GM18861 (cell line): ENCODE data around the gene CYP26A1.

Experiments used
- ATAC-seq: cut with Tn5 transposase; IDR thresholded peaks from one replicate; pipeline ENCODE4 v1.9.1; 2021; ENCODE audit not compliant: unreplicated experiment

The CYP26A1 gene

DNA sequence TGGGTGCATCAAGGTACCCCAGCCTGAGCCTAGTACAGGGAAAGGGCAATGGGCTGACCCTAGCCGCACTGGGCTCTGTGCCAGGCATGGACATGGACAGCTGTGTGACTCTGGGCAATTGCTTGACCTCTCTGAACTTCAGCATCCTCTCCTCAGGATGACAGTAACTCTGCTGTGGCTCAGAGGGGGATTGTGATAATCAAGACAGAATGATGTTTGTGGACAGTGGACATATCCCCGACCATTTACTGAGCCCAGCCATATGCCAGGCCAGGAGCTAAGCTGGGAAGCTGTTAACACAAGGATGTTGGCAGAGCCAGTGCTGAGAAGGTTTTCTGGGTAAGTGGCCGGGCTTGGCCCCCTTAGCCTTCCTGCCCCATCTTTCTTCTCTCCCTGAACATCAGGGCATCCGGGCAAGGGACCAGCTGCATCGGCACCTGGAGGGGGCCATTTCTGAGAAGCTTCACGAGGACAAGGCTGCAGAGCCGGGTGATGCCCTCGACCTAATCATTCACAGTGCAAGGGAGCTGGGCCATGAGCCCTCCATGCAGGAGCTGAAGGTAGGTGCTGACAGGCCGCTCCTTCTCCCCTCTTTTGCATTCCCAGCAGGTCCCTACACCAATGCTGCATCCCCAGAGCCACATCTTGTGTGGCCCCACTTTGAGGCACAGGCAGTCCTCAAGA lies 9.6 kb upstream of the CYP26A1 start:
- no peak for ATAC-seq

DNA sequence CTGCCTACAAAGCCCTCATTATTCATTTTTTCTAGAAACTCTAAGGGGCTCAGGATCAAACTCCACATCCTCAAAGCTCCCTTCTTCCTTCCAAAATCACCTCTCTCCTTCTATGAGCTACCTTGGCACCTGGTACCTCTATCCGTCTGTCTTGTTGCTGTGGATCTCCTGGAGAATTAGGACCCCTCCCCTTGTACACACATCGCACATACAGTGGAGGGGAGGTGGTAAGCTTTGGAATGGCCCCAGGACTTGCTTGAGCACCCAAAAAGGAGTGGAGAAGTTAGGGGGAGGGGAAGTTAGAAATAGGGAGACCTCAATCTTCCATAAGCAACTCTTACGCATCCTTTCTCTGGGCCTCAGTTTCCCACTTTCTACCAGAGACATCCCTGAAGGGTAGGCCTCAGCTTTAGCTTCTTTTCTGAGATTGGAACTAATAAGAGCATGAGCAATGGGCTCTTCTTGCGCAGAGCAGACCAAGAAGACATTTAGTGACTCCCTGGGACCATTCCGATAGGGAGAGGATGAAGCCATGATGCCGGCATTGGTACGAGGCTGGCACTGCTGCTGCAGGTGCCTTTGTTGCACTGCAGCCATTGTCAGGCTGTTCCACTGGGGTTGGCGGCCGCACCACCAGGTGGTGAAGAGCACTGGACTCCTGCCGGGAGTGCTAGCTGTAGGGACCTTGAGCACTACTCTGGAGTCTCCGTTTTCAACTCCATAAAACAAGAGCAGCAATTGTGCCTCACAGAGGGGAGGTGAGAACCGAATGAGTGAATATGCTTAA lies 8.6 kb upstream of the CYP26A1 start:
- ATAC-seq = no peak

DNA sequence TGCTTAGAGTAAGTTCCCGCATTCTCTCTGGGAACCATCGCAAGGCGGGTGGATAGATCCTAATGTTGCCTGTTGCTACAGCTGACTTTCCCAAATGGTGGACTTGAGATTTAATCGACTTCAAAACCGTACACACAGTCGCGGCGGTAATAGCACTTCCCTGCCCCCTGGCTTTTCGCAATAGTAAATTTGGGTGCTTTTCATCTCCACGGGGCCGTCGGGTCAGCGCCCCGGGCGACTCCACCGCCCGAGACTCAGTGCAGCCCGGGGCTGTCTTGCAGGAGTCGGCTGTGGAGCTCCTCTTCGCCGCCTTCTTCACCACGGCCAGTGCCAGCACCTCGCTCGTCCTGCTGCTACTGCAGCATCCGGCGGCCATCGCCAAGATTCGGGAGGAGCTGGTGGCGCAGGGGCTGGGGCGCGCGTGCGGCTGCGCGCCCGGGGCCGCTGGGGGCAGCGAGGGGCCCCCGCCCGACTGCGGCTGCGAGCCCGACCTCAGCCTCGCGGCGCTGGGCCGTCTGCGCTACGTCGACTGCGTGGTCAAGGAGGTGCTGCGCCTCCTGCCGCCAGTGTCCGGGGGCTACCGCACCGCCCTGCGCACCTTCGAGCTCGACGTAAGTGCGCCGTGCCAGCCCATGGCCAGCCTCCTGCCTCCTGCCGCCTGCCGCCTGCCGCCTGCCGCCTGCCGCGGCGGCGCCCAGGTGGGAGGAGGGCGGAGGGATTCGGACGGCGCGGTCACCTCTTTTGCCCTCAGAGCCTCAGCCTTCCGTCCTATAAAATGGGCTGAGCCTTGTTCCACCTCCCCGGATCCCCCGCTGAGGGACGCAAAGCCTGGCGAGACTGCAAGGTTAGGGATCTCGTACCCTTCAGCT lies 7.8 kb upstream of the CYP26A1 start:
- ATAC-seq = no peak

DNA sequence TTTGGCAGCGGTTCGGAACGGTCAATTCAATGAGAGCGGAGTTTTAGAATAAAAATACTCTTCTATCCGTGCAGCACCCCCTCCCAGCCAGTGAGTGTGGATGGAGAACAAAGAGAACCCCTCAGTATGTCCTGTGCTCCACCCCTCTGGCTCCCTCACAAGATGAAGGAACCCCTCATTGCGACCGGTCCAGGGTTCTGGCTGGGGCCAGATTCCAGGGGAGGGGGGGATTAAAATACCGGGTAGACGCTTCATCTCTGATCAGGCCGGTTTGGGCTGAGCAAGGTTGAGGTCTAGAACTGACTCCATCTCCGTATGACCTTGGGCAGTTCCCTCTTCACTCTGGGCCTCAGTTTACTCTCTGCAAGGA lies 7.2 kb upstream of the CYP26A1 start:
- ATAC-seq = no peak

DNA sequence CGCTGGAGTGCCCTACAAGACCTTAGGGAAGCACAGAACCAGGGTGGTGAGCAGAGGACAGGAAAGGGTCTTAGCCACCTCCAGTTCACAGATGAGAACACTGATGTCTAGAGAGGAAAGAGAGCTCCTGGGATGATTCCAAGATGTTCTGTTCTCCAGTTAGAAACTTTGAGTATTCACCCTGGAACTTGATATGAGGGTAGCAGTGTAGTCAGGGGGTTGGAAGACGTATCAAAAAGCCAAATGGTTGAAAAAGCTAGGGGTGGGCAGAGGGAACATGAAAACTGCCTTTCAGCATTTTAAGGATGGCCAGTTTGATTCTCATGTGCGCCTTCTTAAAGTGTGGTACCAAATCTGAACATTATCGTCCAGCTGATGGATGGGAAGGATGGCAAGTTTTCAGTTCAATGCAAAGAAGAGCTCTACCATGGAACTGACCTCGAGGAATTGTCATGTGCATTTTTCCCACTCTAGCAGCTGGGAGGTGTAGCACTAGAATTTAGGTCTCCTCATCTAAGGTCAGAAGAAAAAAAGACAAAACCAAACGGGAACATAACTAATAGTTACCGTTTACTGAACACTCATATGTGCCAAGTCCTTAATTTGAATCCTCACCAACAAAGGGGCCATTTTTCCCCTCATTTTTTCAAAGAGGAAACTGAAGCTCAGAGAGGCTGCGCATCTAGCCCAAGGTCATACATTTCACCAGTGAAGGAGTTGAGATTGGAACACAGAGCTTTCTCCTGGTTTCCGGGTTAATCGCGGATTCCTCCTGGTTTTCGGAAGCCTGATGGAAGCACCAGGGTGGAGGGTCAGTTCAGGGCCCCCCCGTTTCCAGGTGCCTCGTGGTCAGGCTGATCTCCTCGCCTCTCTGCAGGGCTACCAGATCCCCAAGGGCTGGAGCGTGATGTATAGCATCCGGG lies 6.0 kb upstream of the CYP26A1 start:
- ATAC-seq = no peak

DNA sequence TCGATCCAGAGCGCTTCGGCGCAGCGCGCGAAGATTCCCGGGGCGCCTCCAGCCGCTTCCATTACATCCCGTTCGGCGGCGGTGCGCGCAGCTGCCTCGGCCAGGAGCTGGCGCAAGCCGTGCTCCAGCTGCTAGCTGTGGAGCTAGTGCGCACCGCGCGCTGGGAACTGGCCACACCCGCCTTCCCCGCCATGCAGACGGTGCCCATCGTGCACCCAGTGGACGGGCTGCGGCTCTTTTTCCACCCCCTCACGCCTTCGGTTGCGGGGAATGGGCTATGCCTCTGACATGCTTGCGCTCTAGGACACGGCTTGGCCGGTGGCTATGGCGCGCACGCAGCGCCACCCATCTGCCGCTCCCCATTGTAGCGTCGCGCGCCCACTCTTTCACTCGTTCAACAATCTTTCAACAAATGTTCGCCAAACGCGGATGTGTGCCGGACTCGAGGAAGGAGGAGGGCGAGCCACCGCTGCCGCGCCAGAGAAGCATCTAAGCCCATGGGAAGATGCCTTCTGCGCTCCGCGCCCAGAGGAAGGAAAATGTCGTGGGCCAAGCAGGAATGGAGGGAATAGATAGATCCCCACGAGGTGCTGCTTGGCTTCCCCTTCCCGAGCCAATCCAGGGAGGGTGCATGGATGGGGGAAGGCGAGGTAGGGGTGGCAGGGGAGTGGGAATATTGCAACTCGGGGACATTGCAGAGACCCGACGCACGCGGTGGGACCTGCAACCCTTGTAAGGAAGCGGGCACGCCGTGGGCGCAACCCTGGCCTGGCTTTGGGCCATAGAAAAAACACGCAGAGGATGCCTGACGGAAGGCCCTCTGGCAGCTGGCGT lies 5.1 kb upstream of the CYP26A1 start:
- no peak for ATAC-seq

DNA sequence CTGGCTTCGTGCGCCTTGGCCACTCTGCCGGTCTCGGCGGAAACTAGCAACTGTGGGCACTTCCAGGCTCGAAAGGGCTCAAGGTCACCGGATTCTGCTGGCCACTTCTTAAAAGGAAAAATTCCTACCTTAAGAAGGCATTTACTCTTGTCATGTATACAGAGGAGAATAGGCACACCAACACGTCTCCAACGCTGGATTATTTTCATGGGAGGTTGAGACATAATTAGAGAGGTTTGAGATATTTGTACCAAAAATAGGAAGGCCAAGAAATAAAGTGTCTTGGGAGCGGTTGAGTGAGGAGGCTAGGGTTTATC lies 4.5 kb upstream of the CYP26A1 start:
- no peak for ATAC-seq

DNA sequence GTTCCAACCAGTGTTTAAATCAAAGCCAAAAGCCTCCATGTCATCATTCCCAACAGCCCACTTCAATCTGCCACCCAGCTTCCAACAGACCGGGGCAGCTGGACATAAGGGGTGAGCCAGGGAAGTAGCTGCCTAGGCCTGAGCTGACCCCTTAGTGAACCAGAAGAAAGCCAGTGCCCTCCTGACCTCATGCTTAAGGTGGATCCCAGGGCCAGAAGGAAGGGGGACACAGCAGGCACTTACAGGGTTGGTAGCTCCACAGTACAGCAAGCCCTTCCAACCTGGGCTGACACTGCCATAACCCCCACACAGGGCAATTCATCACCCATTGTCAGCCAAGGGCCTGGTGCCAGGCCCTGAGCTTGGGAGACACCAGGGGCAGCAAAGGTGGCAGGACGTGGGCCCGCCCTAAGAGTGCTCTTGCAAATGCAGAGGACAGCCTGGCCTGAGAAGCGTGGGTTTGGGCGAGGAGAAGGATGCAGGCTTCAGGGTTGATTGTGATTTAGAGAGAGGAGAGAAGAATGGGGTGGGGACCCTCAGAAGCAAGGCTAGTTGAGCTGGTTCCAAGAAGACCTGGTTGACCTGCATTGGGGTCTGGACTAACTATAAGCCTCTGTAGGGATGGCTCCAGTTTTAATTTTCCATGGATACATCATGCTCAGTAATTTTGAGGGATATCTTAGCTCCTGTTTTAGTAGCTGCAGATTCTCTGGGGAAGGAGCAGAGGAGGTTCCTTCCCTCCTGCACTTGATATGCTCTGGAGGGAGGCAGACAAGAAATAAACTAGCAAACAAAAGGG lies 3.1 kb upstream of the CYP26A1 start:
- no peak for ATAC-seq

DNA sequence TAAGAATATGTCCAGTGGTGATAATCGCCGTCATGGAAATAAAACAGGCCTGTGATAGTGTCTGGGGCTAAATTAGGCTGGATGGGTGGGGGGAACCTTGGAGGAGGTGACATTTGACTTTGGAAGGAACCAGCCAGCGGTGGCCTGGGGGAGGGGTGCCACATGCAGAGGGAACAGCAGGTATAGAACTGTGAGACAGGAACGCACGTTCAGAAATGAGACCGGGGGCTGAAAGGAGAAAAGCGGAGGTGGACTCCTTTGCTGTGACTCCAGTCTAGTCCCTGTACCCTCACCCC lies 2.6 kb upstream of the CYP26A1 start:
- ATAC-seq = no peak

DNA sequence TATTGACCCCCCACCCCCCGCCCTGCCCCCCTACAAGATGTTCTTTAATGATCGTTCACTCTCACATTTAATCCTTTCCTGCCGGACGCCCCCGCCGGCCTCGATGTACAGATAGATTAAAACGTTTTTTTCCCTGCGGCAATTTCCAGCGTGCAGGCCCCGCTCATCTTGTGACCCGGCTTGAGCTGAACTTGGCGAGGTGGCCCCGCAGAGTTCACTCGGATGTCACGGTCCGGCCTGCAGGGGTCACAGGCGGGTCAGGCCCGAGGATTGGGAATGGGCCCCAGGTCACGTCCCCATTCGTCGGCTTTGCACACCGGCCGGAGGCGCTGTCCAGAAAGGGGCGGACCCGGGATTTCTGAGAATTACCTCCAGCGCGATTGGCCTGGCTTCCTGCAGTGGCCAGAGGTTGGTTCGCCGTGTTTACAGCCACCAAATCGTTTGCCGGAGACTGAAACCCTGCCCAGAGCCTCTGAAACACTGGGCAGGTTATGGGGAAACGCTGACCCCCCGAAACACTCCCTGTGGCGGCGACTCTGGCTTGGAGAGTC lies 1.9 kb upstream of the CYP26A1 start:
- no peak for ATAC-seq

DNA sequence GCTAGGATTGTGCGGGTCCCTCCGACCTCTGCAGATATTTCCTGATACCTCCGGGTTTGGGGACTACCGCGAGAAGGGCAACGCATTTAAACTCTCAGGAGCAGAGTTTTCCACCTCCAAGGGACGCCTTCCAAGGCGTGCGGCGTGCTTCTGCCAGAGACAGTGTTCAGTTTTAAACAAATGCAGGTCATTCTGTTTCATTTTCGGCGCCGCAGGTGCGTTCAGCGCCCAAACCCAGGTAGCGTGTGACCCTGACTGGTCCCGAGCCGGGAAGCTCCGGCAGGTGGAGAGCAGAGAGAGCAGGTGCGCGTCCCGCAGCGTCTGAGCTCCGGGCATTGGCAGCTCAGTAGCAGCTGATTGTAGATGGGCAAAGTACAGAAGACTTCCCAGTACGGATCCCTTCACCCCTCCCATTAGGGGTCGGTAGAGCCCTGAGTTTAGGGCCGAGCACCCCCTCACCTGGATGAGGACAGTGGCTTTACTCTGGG lies 1.4 kb upstream of the CYP26A1 start:
- no peak for ATAC-seq

DNA sequence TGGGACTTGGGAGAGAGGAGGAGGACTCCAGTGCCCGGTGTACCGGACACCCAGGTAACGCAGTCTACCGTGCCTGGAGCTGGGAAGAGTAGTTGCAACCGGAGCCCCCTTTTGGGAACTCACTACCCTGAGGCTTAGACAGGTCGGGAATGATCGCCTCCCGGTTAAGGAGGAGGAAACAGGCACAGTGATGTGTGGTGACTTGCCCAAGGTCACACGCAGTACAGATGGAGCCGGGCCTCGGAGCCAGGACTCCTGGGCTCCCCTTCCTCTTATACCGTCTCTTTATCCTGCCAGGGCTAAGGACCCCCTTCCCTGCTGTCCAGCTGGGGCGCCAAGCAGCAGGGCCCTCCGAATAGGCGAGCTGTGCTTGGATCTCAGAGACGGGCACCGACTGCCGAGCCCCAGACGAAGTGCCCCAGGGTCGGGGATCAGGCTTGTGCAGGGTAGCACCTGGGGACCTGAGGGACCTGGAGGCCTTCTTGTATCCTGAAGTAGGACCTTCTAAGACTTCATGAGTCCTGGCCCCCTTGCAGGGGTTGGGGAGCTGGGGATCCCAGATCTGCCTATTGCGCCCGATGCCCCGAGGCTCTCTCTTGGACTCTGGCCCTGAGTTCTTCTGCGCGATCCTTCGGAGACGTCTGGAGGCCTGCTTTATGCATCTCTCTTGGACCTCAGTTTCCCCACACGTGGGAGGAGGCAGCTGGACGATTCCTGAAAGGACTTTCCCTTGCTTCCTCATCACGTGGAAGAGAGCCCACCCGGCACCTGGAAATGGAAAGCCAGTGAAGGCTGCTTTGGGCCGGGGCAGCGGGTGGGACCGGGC lies 767 bp upstream of the CYP26A1 start:
- no peak for ATAC-seq

DNA sequence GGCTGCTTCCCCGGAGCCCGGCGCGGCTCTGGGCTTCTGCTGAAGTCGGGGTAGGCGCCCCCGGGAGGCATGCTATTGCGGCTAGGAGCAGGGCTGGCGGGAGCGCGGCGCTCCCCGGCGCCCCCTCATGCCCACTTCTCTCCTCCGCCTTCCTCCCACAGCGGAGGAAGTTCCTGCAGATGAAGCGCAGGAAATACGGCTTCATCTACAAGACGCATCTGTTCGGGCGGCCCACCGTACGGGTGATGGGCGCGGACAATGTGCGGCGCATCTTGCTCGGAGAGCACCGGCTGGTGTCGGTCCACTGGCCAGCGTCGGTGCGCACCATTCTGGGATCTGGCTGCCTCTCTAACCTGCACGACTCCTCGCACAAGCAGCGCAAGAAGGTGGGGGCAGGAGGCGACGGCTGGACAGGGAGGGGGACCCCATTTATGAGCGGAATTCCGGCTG lies 479 bp downstream of the CYP26A1 start:
- ATAC-seq = no peak

DNA sequence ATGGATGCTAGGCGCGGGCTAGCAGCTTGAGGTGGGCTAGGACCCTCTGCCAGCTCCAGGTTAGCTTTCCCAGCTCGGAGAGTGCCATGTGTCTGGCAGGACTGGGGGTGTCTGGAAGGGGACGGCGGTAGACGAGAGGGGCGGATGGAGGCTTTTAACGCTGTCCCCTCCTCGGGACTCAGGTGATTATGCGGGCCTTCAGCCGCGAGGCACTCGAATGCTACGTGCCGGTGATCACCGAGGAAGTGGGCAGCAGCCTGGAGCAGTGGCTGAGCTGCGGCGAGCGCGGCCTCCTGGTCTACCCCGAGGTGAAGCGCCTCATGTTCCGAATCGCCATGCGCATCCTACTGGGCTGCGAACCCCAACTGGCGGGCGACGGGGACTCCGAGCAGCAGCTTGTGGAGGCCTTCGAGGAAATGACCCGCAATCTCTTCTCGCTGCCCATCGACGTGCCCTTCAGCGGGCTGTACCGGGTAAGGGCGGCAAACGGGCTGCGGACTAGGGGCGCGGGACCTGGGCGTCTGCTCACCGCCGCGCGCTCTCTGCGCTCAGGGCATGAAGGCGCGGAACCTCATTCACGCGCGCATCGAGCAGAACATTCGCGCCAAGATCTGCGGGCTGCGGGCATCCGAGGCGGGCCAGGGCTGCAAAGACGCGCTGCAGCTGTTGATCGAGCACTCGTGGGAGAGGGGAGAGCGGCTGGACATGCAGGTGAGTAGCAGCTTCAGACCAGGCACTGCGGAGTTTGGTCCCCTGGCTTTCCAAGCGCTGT lies 1.1 kb downstream of the CYP26A1 start:
- ATAC-seq = no peak

DNA sequence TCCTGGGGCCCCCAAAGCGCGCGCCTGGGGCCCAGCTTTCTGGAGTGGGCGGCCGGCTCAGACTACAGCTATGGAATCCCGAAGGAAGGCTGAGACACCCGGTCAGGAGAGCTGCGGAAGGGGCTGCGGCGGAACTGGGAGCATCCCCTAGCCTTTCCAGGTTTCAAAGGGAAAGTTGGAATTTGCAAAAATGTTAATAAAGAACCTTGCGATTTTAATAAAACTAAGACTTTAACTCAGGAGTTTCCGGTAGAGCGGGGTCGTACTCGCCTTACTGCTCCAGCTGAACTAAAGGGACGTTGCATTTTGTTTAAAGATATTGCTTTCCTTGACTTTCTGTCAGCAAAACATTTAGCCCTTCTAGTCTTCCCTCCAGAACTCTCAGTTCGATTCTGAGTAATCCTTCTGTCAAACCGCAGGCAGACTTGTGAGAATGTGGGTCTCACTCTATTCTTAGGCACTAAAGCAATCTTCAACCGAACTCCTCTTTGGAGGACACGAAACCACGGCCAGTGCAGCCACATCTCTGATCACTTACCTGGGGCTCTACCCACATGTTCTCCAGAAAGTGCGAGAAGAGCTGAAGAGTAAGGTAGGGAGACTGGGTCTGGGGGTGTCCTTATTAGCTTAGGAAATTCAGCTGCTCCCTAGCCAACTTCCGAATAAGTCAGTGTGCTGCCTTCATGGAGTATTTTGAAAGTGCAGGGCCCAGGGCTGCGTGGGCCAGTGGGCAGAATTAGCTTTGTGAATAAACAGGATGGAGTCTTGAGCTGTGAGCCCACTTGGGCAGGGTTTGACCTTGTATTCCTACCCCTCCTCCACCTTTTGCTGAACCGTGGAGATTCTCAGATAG lies 1.9 kb downstream of the CYP26A1 start:
- ATAC-seq = no peak

DNA sequence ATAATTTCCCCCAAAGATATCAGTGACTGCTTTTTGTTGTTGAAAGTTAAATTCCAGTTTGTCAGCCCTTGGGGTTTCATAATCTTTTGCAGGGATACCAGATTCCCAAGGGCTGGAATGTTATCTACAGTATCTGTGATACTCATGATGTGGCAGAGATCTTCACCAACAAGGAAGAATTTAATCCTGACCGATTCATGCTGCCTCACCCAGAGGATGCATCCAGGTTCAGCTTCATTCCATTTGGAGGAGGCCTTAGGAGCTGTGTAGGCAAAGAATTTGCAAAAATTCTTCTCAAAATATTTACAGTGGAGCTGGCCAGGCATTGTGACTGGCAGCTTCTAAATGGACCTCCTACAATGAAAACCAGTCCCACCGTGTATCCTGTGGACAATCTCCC lies 3.2 kb downstream of the CYP26A1 start:
- no peak for ATAC-seq
